H9 (cell line): ENCODE results near the gene HDAC1. TPM values are rescaled to one million over a fixed set of nuclear protein-coding genes. Genes with fewer than 3 reads are reported as not detected.

Source experiments
- DNase-seq: peaks from one replicate; pipeline ENCODE4 v3.0.0-alpha.2; 2017
- H2AFZ ChIP-seq: one replicate; pipeline ENCODE4 v1.6.1; 2013; ENCODE audit warnings: mild to moderate bottlenecking, low read length, control low read depth, moderate library complexity
- H2AK5ac ChIP-seq: 2 replicates; pipeline ENCODE4 v1.6.1; 2013; ENCODE audit warnings: low read length, control low read depth, mixed read lengths; ENCODE audit not compliant: insufficient read length
- H2BK120ac ChIP-seq: one replicate; pipeline ENCODE4 v1.6.1; 2013; ENCODE audit warnings: low read depth, mild to moderate bottlenecking, low read length, control low read depth, inconsistent platforms; ENCODE audit not compliant: poor library complexity, severe bottlenecking
- H2BK12ac ChIP-seq: 2 replicates; pipeline ENCODE4 v1.6.1; 2013; ENCODE audit warnings: low read length, control low read depth, mixed read lengths, low read depth; ENCODE audit not compliant: insufficient read length
- H2BK15ac ChIP-seq: 2 replicates; pipeline ENCODE4 v1.6.1; 2013; ENCODE audit warnings: low read depth, low read length, control low read depth
- H2BK20ac ChIP-seq: one replicate; pipeline ENCODE4 v1.6.1; 2013; ENCODE audit warnings: low read depth, mild to moderate bottlenecking, low read length, control low read depth, inconsistent platforms; ENCODE audit not compliant: poor library complexity, severe bottlenecking
- H2BK5ac ChIP-seq: 2 replicates; pipeline ENCODE4 v1.6.1; 2013; ENCODE audit warnings: low read length, control low read depth, mixed read lengths; ENCODE audit not compliant: insufficient read length
- H3K14ac ChIP-seq: 2 replicates; pipeline ENCODE4 v1.6.1; 2013; ENCODE audit warnings: low read length, control low read depth; ENCODE audit not compliant: insufficient read depth
- H3K18ac ChIP-seq: 2 replicates; pipeline ENCODE4 v1.6.1; 2013; ENCODE audit warnings: low read depth, mild to moderate bottlenecking, mixed read lengths, low read length, control low read depth; ENCODE audit not compliant: insufficient read length
- H3K23ac ChIP-seq: 2 replicates; pipeline ENCODE4 v1.6.1; 2013; ENCODE audit warnings: low read length, control low read depth, mixed read lengths, low read depth; ENCODE audit not compliant: insufficient read length
- H3K23me2 ChIP-seq: 2 replicates; pipeline ENCODE4 v1.6.1; 2013; ENCODE audit warnings: low read depth, mild to moderate bottlenecking, mixed read lengths, low read length, control low read depth; ENCODE audit not compliant: insufficient read length, poor library complexity, severe bottlenecking
- H3K27ac ChIP-seq: 2 replicates; pipeline ENCODE4 v1.5.1; 2013; ENCODE audit warnings: low read length, control low read depth, mixed read lengths, low read depth; ENCODE audit not compliant: insufficient read length
- H3K27me3 ChIP-seq: 2 replicates; pipeline ENCODE4 v1.6.1; 2013; ENCODE audit warnings: low read length, control low read depth, inconsistent platforms; ENCODE audit not compliant: insufficient read depth
- H3K4ac ChIP-seq: 2 replicates; pipeline ENCODE4 v1.6.1; 2013; ENCODE audit warnings: low read depth, mild to moderate bottlenecking, control low read depth, inconsistent platforms, low read length, moderate library complexity
- H3K4me1 ChIP-seq: 2 replicates; pipeline ENCODE4 v1.6.1; 2013; ENCODE audit warnings: low read length, control low read depth, inconsistent platforms; ENCODE audit not compliant: insufficient read depth
- H3K4me2 ChIP-seq: 2 replicates; pipeline ENCODE4 v1.6.1; 2013; ENCODE audit warnings: low read length, control low read depth, mixed read lengths; ENCODE audit not compliant: insufficient read length, insufficient read depth
- H3K56ac ChIP-seq: 2 replicates; pipeline ENCODE4 v1.6.1; 2013; ENCODE audit warnings: low read depth, mild to moderate bottlenecking, mixed read lengths, low read length, control low read depth; ENCODE audit not compliant: insufficient read length
- H3K79me1 ChIP-seq: 2 replicates; pipeline ENCODE4 v1.6.1; 2013; ENCODE audit warnings: low read depth, mild to moderate bottlenecking, moderate library complexity, low read length, control low read depth, inconsistent platforms; ENCODE audit not compliant: insufficient read depth, poor library complexity, severe bottlenecking
- H3K79me2 ChIP-seq: 2 replicates; pipeline ENCODE4 v1.6.1; 2013; ENCODE audit warnings: low read length, control low read depth, inconsistent platforms; ENCODE audit not compliant: insufficient read depth
- H3K9ac ChIP-seq: 2 replicates; pipeline ENCODE4 v1.6.1; 2013; ENCODE audit warnings: low read length, control low read depth, mixed read lengths; ENCODE audit not compliant: insufficient read length; ENCODE audit errors: extremely low read depth
- H3K9me3 ChIP-seq: one replicate; pipeline ENCODE4 v1.6.1; 2013; ENCODE audit warnings: low read depth, low read length, inconsistent platforms; ENCODE audit not compliant: control insufficient read depth
- H3T11ph ChIP-seq: one replicate; pipeline ENCODE4 v1.6.1; 2013; ENCODE audit warnings: mild to moderate bottlenecking, low read length, control low read depth, inconsistent platforms
- H4K20me1 ChIP-seq: one replicate; pipeline ENCODE4 v1.6.1; 2013; ENCODE audit not compliant: control insufficient read depth, insufficient read length, insufficient read depth
- H4K5ac ChIP-seq: 2 replicates; pipeline ENCODE4 v1.6.1; 2013; ENCODE audit warnings: low read depth, mild to moderate bottlenecking, mixed read lengths, low read length, control low read depth; ENCODE audit not compliant: insufficient read length
- H4K8ac ChIP-seq: replicated peaks from 2 replicates; pipeline ENCODE4 v1.6.1; 2013; ENCODE audit warnings: low read length, control low read depth, mixed read lengths, low read depth; ENCODE audit not compliant: insufficient read length
- H4K91ac ChIP-seq: 2 replicates; pipeline ENCODE4 v1.6.1; 2013; ENCODE audit warnings: low read depth, mild to moderate bottlenecking, moderate library complexity, mixed read lengths, low read length, control low read depth; ENCODE audit not compliant: insufficient read length
- H3K27ac Mint-ChIP-seq, 3 experiments: 2 replicates in 2 of 3; 3 replicates in 1 of 3; pipeline ENCODE4 v1.8.0; 2020 to 2021; ENCODE audit warnings: mixed read lengths in 3 of 3, mild to moderate bottlenecking in 1 of 3, moderate library complexity in 1 of 3
- H3K27me3 Mint-ChIP-seq: 2 replicates; pipeline ENCODE4 v1.8.0; 2021; ENCODE audit warnings: low read depth, mild to moderate bottlenecking, moderate library complexity, mixed read lengths
- H3K36me3 Mint-ChIP-seq, 3 experiments: 2 replicates in 2 of 3; 3 replicates in 1 of 3; pipeline ENCODE4 v1.8.0; 2020 to 2021; ENCODE audit warnings: low read depth in 3 of 3, mixed read lengths in 3 of 3; ENCODE audit not compliant: insufficient read depth in 1 of 3
- H3K4me1 Mint-ChIP-seq, 2 experiments: 2 replicates each; pipeline ENCODE4 v1.8.0; 2020; ENCODE audit warnings: mixed read lengths in 2 of 2
- H3K4me3 Mint-ChIP-seq, 2 experiments: 2 replicates in 1 of 2; 3 replicates in 1 of 2; pipeline ENCODE4 v1.8.0; 2020 to 2021; ENCODE audit warnings: mild to moderate bottlenecking in 2 of 2, mixed read lengths in 2 of 2, moderate library complexity in 1 of 2
- H3K9me3 Mint-ChIP-seq, 2 experiments: 2 replicates in 1 of 2; 3 replicates in 1 of 2; pipeline ENCODE4 v1.8.0; 2020; ENCODE audit warnings: mild to moderate bottlenecking in 2 of 2, mixed read lengths in 2 of 2, moderate library complexity in 1 of 2
- CTCF ChIP-seq: fragments of 200-600 bp; sonication (generic); conservative IDR thresholded peaks from 3 replicates; pipeline ENCODE4 v1.8.0; 2021; ENCODE audit warnings: antibody characterized with exemption, mild to moderate bottlenecking
- WGBS: extraction: QIAGEN DNeasy Blood & Tissue Kit; methylation state at CpG from one replicate; pipeline ENCODE4 v1.1.7; 2013; ENCODE audit warnings: missing lambda C conversion rate, low lambda C conversion rate, mixed read lengths; ENCODE audit not compliant: insufficient read length; ENCODE audit errors: extremely low coverage; 5-methylcytosine and 5-hydroxymethylcytosine counted together
- total RNA-seq: library from RNA; stranded (reverse); gene quantifications from 2 replicates; pipeline ENCODE4 v1.2.1, GENCODE V29; 2021

The HDAC1 gene
- total RNA-seq, 1 experiment from 2014 or later, result 162 TPM

DNA sequence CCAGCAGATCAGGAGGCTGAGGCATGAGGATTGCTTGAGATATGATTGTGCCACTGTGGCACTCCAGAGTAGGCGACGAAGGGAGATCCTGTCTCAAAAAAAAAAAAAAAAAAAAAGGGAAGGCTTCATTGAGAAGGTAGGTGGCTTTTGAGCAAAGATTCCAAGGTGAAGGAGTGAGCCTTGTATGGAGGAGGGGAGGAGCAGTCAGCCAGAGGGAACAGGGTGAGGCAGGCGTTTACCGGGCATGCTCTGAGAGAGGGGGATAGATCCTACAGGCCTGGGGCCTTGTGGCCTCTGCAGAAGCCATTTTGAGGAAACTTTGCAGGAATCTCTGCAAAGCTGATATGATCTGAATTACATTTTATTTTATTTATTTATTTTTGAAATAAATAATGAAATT lies 5.1 kb upstream of the HDAC1 start:
- Histone ChIP-seq H4K91ac (no peak overlapping the region), H3K4me2 (no peak overlapping the region), H3K23me2 (no peaks in the 10 kb centered on the region), H3K79me1 (no peaks in the 10 kb centered on the region), H2BK20ac (no peak overlapping the region), H3K27ac (no peak overlapping the region), H3K9me3 (no peaks in the 10 kb centered on the region), H3K4me1 (no peaks in the 10 kb centered on the region), H3K4ac (no peak overlapping the region), H4K5ac (no peak overlapping the region), H3K56ac (no peak overlapping the region), H3T11ph (no peak overlapping the region), H4K8ac (no peak overlapping the region), H3K14ac (no peak overlapping the region), H2AK5ac (no peak overlapping the region), H3K27me3 (no peaks in the 10 kb centered on the region), H3K18ac (no peak overlapping the region), H3K9ac (no peak overlapping the region), H2BK5ac (no peak overlapping the region), H2BK15ac (no peak overlapping the region), H3K79me2 (no peaks in the 10 kb centered on the region), H3K23ac (no peak overlapping the region), H2AFZ (no peak overlapping the region), H4K20me1 (no peaks in the 10 kb centered on the region), H2BK120ac (no peak overlapping the region), H2BK12ac (no peak overlapping the region)
- Mint-ChIP-seq H3K4me1 (peaks cover 6 to 9% of the 10 kb centered on the region in 2 experiments), H3K36me3 (peaks cover 3 to 11% (median 4%) of the 10 kb centered on the region in 3 experiments; a peak in 4 of 7 replicates), H3K27ac (peak overlapping the region in 2 of 3 experiments; percentile 75 to 96; a peak in 3 of 7 replicates), H3K4me3 (no peak overlapping the region), H3K27me3 (no peaks in the 10 kb centered on the region), H3K9me3 (no peaks in the 10 kb centered on the region; a peak in 1 of 5 replicates)
- no peak for TF ChIP-seq CTCF
- no CpG with 5 or more reads among the region's 4 CpGs for WGBS
- DNase-seq, result peak; percentile 58
